Fibroblast of lung (primary cell): ENCODE measurements around the gene ARHGAP1. TPM values are rescaled to one million over a fixed set of nuclear protein-coding genes. Genes with fewer than 3 reads are reported as not detected.

Experiments
- DNase-seq, 2 donors: peaks; one replicate each; pipeline versions ENCODE4 v3.0.0 to v3.0.0-alpha.2; 2010; ENCODE audit warnings: low read depth in 2 of 2
- H2AFZ ChIP-seq: 2 replicates; pipeline ENCODE4 v1.5.1; 2012; ENCODE audit warnings: low read length, control low read depth, inconsistent platforms
- H3K27ac ChIP-seq: 2 replicates; pipeline ENCODE4 v1.5.1; 2011; ENCODE audit warnings: low read length, control low read depth; ENCODE audit not compliant: insufficient read depth
- H3K27me3 ChIP-seq: 2 replicates; pipeline ENCODE4 v1.5.1; 2011; ENCODE audit warnings: mild to moderate bottlenecking, low read length; ENCODE audit not compliant: control insufficient read depth, insufficient read depth
- H3K36me3 ChIP-seq: 2 replicates; pipeline ENCODE4 v1.5.1; 2011; ENCODE audit warnings: low read length; ENCODE audit not compliant: control insufficient read depth, insufficient read depth
- H3K4me1 ChIP-seq: 2 replicates; pipeline ENCODE4 v1.5.1; 2011; ENCODE audit warnings: low read length; ENCODE audit not compliant: control insufficient read depth, insufficient read depth; ENCODE audit errors: extremely low read depth
- H3K4me2 ChIP-seq: 2 replicates; pipeline ENCODE4 v1.5.1; 2011; ENCODE audit warnings: low read length, control low read depth; ENCODE audit not compliant: insufficient read depth; ENCODE audit errors: extremely low read depth
- H3K4me3 ChIP-seq, 4 experiments: fragments of 200-600 bp in 1 of 4; sonication (generic) in 1 of 4; replicated peaks in 1 of 4; 2 replicates each; pipeline ENCODE4 v1.5.1; 2011 to 2016; ENCODE audit warnings: low read length in 4 of 4, low read depth in 3 of 4, mild to moderate bottlenecking in 3 of 4, control low read depth in 2 of 4, inconsistent platforms in 1 of 4, mixed read lengths in 1 of 4; ENCODE audit not compliant: insufficient read depth in 1 of 4; ENCODE audit errors: control extremely low read depth in 1 of 4
- H3K79me2 ChIP-seq: 2 replicates; pipeline ENCODE4 v1.5.1; 2012; ENCODE audit warnings: mild to moderate bottlenecking, low read length, inconsistent platforms; ENCODE audit not compliant: control insufficient read depth, insufficient read depth
- H3K9ac ChIP-seq: 2 replicates; pipeline ENCODE4 v1.5.1; 2011; ENCODE audit warnings: mild to moderate bottlenecking, low read length, control low read depth; ENCODE audit not compliant: insufficient read depth
- H3K9me3 ChIP-seq: 2 replicates; pipeline ENCODE4 v1.5.1; 2012; ENCODE audit warnings: low read depth, low read length; ENCODE audit not compliant: control insufficient read depth, insufficient read depth
- H4K20me1 ChIP-seq: 2 replicates; pipeline ENCODE4 v1.5.1; 2011; ENCODE audit warnings: low read length; ENCODE audit not compliant: control insufficient read depth, insufficient read depth; ENCODE audit errors: extremely low read depth
- EZH2 ChIP-seq: IDR thresholded peaks from 2 replicates; pipeline ENCODE4 v1.5.1; 2012; ENCODE audit warnings: low read length, control low read depth, mild to moderate bottlenecking; ENCODE audit errors: missing control alignments
- polyA plus RNA-seq, 2 donors: library from polyadenylated mRNA; depleted of rRNA in 1 of 2; stranded (reverse) in 1 of 2; unstranded in 1 of 2; fragments of >200 nt; gene quantifications; 2 replicates each; pipeline ENCODE4 v1.2.1, GENCODE V29; 2011 to 2012; ENCODE audit warnings: missing spikeins in 1 of 2
- total RNA-seq: library from RNA; depleted of rRNA; stranded (reverse); fragments of >200 nt; gene quantifications from 2 replicates; pipeline ENCODE4 v1.2.1, GENCODE V29; 2014
- TF ChIP-seq, protein P1 (sequence below), 2 donors: IDR thresholded peaks in 1 of 2; conservative IDR thresholded peaks in 1 of 2; 1 replicate in 1 of 2; 2 replicates in 1 of 2; pipeline ENCODE4 v1.5.1; 2011 to 2012; ENCODE audit warnings: low read length in 2 of 2, control low read depth in 1 of 2, inconsistent platforms in 1 of 2, low read depth in 1 of 2, mild to moderate bottlenecking in 1 of 2

The ARHGAP1 gene
- total and polyA plus RNA-seq, 2 donors (not counting 1 experiment from before 2014, with no cell fraction given) = 34.4 to 38.0 TPM

DNA sequence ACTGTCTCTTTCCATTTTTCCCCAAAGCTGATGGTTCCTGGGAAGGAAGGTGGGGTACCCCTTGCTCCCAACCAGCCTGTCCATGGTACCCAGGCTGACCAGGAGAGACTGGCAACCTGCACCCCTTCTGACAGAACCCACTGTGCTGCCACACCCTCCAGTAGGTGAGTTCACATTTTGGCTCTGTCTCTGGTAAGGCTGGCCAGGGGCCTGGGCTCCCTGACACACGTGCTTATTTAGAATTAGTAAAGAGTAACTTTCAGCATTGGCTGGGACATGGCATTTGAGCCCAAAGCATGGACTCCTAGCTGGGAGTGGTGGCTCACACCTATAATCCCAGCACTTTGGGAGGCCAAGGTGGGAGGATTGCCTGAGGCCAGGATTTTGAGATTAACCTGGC lies 35.1 kb downstream of the ARHGAP1 start:
- H3K27ac ChIP-seq = no peak overlapping the region
- H3K79me2 ChIP-seq = no peaks in the 10 kb centered on the region
- H3K4me2 ChIP-seq = no peak overlapping the region
- DNase-seq = no peak
- no peak overlapping the region for H3K4me3 ChIP-seq
- TF ChIP-seq, protein P1, sequence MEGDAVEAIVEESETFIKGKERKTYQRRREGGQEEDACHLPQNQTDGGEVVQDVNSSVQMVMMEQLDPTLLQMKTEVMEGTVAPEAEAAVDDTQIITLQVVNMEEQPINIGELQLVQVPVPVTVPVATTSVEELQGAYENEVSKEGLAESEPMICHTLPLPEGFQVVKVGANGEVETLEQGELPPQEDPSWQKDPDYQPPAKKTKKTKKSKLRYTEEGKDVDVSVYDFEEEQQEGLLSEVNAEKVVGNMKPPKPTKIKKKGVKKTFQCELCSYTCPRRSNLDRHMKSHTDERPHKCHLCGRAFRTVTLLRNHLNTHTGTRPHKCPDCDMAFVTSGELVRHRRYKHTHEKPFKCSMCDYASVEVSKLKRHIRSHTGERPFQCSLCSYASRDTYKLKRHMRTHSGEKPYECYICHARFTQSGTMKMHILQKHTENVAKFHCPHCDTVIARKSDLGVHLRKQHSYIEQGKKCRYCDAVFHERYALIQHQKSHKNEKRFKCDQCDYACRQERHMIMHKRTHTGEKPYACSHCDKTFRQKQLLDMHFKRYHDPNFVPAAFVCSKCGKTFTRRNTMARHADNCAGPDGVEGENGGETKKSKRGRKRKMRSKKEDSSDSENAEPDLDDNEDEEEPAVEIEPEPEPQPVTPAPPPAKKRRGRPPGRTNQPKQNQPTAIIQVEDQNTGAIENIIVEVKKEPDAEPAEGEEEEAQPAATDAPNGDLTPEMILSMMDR (conservative IDR thresholded peaks at IDR 0.05 in 1 of 2, IDR thresholded peaks at IDR 0.05 in 1 of 2; ENCODE audit: low read depth in 1 of 2, low read length in 2 of 2) = no peak
- TF ChIP-seq EZH2 = no peak
- no peaks in the 10 kb centered on the region for H4K20me1 ChIP-seq
- H3K27me3 ChIP-seq = no peaks in the 10 kb centered on the region
- no peaks in the 10 kb centered on the region for H3K4me1 ChIP-seq
- H3K9me3 ChIP-seq = no peaks in the 10 kb centered on the region
- no peak overlapping the region for H3K9ac ChIP-seq
- H2AFZ ChIP-seq = no peak overlapping the region
- peaks cover 12% of the 10 kb centered on the region for H3K36me3 ChIP-seq

DNA sequence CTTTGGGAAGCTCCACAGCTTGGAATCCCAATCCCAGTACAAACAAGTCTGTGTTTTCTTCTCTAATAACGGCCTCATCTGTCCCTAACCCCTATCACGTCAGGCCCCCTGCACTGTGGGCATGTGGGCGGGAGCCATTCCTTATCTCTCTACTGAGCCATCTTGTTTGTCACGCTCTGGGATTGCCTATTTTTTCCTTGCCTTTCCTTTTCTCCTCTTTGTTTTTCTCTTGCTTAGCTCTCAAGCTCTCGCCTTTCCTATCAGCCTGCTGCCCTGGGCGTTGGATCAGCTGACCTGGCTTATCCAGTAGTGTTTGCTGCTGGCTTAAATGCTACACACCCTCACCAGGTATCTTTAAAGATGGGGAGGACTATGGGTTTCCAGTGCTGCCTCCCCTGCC lies 35.8 kb downstream of the ARHGAP1 start:
- H3K27me3 ChIP-seq = no peaks in the 10 kb centered on the region
- H2AFZ ChIP-seq = no peak overlapping the region
- H3K9me3 ChIP-seq = no peaks in the 10 kb centered on the region
- no peaks in the 10 kb centered on the region for H3K79me2 ChIP-seq
- no peak overlapping the region for H3K4me2 ChIP-seq
- TF ChIP-seq, protein P1 (conservative IDR thresholded peaks at IDR 0.05 in 1 of 2, IDR thresholded peaks at IDR 0.05 in 1 of 2; ENCODE audit: low read depth in 1 of 2, low read length in 2 of 2) = no peak
- no peak for TF ChIP-seq EZH2
- H3K4me1 ChIP-seq = no peaks in the 10 kb centered on the region
- H3K36me3 ChIP-seq = peaks cover 12% of the 10 kb centered on the region
- no peak overlapping the region for H3K9ac ChIP-seq
- no peak for DNase-seq
- no peaks in the 10 kb centered on the region for H4K20me1 ChIP-seq
- no peak overlapping the region for H3K27ac ChIP-seq
- H3K4me3 ChIP-seq = no peak overlapping the region

DNA sequence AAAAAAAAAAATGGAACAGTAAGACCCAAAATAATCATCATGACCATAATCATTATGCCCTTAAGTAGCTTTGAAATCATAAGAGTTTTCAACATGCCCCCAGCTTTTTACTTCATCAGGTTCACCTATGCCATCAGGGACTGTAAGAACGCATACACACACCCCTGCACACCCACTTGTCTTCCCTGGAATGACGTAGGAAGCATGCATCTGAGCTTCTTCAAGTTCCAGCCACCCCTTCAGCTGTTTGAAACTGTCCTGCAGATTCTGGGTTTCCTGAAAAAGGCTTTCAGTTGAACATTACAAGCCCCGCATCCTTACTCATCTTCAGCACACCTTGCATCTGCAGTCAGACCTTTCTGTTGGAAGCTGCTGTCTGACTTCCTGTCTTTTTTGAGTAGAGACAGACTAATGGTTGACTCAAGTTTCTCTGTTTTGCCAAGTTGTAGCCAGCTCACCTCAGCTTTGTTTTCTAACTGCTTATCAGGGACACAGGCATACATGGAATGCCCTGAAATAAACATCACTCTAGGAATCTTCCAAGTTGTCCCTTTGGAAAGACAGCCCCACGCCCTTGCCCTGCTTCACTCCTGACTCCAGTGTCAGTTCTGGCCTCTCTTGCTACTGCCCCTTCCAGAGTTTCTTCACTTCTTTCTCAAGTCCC lies 37.0 kb downstream of the ARHGAP1 start:
- H3K4me1 ChIP-seq = no peaks in the 10 kb centered on the region
- no peak for DNase-seq
- H4K20me1 ChIP-seq = no peaks in the 10 kb centered on the region
- peaks cover 7% of the 10 kb centered on the region for H3K36me3 ChIP-seq
- no peaks in the 10 kb centered on the region for H3K27me3 ChIP-seq
- H2AFZ ChIP-seq = no peak overlapping the region
- H3K27ac ChIP-seq = no peak overlapping the region
- no peak for TF ChIP-seq EZH2
- TF ChIP-seq, protein P1 (conservative IDR thresholded peaks at IDR 0.05 in 1 of 2, IDR thresholded peaks at IDR 0.05 in 1 of 2; ENCODE audit: low read depth in 1 of 2, low read length in 2 of 2) = no peak
- no peak overlapping the region for H3K4me3 ChIP-seq
- H3K9ac ChIP-seq = no peak overlapping the region
- no peaks in the 10 kb centered on the region for H3K9me3 ChIP-seq
- H3K79me2 ChIP-seq = no peaks in the 10 kb centered on the region
- H3K4me2 ChIP-seq = no peak overlapping the region
